Measurements from ENCODE around the gene HNRNPD.
"Not testable (repeated sequence)": the region's sequence is repeated elsewhere in the genome, so short reads cannot be mapped to it uniquely, and the experiment has no call there.

The HNRNPD gene

DNA sequence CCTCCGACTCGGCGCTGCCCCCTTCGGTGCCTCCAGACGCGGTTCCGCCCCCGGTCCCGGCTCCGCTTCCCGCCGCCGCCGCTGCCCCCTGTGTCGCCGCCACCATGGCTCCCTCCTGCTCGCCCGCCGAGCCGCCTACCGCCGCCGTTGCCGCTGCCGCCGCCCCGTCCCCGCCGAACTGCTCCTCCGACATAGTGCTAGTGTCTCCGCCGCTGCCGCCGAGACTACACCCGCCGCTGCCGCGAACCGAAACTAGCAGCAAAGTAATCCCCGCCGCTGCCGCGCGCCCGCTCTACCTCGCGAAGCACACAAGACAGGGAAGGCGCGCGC, 340 bp downstream of the HNRNPD start:
- in situ Hi-C loops (cut with HindIII; ENCODE audit: low sequenced_read_pairs), result no loop called here

DNA sequence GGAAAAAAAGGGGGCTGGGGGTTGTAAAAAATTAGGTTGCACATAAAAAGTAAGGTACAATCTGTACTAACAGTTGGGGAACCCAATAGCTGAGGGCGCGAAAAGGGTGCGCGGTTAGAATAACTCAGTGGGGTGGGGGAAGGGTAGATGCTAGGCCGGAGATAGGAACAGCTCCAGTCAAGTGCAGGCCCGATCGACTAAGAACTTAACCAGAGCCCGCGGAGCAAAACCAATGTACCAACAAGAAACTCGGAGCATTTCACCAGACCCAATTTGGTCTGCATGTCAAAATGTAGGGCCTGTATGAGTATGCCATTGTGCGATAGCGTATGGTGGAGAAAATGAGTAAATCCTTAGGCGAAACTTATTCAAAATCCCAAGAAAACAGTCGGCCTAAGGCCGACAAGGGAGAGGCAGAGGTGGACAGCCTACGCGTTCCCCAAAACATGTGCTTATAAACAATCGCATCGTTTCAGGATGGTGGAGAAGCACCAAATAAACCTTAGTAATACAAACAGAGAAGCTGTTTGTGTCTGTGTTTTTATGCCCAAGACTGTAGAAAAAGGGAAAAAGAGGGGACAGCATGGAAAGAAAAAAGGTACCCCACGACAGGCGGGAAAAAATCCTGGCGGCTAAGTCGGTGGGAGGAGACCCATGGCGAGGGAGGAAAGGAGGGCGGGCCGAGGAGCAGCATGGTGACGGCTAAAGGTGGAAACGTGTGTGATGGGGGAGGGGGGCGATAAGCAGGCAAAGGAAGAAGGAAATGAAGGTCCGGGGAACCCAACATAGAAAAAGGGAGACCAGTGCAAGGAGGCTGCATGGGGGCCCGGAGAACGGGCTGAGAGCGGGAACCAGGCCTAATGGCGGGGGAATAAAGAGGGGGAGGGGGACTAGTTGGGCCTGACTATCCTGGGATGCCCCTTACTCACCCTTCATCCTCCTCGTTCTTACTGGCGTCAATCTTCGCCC, 990 bp downstream of the HNRNPD start:
- in situ Hi-C loops (cut with HindIII; ENCODE audit: low sequenced_read_pairs), result no loop called here

DNA sequence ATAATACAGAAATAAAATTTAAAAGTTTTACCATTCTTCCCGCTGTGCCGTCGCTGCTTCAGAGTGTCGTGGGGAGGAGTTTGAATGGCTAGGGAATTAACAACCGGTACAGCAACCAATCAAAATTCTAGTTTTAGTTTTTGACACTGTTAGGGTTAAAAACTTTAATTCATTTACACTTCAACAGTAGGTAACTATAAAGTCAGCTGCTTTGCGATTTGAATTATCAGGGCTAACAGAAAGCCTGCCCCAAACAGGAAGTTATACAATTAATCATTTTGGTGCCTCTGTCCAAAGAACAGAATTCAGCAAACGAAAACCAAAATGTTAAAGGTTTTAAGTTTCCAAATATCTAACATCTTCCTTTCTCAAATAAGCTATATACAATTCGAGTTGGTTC, 2.3 kb downstream of the HNRNPD start:
- in situ Hi-C loops (cut with HindIII; ENCODE audit: low sequenced_read_pairs), result no loop called here

DNA sequence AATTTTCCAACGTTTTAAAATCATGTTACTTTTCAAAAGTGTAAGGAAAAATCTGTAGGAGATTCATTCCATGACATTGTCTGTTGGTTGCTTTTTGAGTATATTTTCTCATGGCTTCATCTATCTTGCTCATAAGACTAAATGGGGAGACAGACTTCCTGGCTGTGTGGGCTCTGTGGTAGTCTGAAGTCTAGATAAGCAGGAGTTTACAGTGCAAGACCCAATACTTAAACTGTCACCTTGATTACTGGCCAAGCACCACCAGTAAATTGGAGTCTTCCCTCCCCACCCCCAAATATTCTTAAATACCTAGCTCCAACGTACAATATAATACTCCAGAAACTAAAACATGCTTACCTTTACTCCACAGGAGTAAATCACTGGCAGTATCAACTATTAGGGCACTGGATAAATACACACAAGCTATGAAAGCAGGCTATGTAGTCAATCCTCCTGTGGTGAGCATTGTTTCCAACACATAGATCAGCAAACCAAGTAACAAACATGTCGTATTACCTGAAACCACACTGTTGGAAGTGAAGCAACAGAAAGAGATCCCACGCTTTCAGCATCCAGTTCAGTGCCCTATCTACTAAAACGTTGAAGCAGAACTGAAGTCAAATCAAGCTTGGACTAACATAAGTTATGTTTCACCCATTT, 6.2 kb downstream of the HNRNPD start:
- in situ Hi-C loops (cut with HindIII; ENCODE audit: low sequenced_read_pairs), result no loop called here

DNA sequence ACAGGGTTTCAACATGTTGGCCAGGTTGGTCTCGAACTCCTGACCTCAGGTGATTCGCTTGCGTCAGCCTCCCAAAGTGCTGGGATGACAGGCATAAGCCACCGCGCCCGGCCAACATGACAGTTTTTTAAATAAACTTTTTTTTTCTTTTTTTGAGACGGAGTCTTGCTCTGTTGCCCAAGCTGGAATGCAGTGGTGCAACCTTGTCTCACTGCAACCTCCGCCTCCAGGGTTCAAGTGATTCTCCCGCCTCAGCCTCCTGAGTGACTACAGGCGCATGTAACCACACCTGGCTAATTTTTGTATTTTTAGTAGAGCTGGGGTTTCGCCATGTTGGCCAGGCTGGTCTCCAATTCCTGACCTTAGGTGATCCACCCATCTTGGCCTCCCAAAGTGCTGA, 7.4 kb downstream of the HNRNPD start:
- in situ Hi-C loops (cut with HindIII; ENCODE audit: low sequenced_read_pairs), result not testable (repeated sequence)

DNA sequence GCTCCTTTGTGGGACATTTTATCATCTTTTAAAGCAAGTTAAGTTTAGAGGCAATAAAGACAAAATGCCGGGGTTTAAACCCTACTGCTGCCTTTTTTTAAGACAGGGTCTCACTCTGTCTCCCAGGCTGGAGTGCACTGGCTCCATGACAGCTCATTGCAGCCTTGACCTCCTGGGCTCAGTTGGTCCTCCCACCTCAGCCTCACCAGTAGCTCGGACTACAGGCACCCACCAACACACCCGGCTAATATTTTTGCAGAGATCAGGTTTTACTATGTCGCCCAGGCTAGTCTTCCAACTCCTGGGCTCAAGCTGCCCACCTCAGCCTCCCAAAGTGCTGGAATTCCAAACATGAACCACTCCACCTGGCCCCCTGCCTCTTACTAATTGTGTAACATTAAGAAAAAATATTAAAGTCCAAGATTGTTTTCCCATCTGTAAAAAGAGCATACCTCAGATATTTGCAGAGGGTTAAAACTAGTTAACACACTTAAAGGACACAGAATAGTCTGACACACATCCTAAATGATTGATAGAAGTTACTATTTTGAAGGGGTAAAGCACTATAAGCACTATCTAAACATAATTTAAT, 9.8 kb downstream of the HNRNPD start:
- in situ Hi-C loops (cut with HindIII; ENCODE audit: low sequenced_read_pairs), result no loop called here

DNA sequence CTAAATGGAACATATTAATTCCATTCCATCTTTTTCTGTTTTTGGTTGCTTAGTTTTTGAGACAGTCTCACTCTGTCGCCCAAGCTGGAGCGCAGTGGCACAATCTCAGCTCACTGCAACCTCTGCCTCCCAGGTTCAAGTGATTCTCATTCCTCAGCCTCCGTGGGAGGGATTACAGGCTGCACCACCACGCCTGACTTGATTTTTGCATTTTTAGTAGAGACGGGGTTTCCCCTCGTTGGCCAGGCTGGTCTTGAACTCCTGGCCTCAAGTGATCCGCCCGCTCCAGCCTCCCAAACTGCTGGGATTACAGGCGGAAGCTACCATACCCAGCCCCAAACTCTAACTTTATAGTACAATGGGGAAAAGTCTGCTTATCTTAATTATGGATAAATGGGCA, 11.2 kb downstream of the HNRNPD start:
- in situ Hi-C loops (cut with HindIII; ENCODE audit: low sequenced_read_pairs), result no loop called here

DNA sequence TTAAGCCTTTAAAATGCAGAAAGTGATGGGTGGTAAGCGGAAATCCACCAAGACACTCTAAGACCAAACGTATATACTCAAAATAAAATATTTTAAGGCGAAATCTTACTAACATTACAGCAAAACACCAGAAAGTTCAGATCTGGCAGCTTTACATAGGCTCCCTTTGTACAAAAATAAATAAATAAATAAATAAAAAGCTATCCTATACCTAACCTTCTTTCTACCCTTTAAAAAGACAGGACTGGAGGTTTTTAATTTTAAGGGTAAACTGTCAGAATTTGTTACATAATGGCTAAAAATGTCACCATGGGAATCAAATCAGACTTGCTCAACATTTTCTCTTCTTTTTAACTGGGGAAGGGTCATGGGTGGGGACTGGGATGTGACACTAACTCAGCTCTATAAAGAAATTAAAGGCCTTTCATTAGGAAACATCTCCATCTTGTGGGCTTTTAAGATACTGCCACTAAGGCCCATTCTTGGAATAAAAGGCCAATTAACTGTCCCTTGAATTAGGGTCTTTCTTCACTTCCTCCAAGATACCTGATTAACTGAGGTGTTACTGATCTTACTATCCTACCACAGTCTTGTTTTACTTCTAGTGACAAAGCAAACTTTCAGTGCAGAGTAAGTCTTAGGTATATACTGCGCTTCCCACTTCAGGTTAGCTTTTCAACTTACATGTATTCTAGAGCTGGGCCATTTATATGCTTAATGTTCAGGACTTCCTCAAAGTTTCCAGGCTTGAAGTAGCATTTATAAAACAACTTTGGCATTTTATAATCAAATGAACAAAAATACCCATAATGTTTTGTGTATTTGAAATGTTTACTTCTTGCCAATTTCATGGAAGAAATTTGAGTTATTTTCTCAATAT, 13.3 kb downstream of the HNRNPD start:
- in situ Hi-C loops (cut with HindIII; ENCODE audit: low sequenced_read_pairs), result no loop called here

DNA sequence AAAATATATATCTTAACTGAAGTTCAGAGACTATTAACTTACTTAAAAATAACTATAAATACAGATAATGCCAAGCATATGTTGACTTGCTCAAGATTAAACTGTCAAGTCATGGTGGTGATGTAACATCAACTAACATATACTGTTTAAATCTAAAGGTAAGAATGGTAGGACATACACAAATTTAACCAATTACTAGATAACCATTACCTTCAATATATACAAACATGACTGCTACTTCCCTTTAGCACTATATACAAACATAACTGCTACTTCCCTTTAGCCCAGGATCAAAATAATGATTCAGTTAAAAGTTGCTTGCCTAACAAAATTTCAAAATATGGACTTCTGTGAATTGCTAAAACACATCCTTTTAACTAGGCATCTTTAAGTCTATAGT, 14.9 kb downstream of the HNRNPD start:
- in situ Hi-C loops (cut with HindIII; ENCODE audit: low sequenced_read_pairs), result no loop called here

DNA sequence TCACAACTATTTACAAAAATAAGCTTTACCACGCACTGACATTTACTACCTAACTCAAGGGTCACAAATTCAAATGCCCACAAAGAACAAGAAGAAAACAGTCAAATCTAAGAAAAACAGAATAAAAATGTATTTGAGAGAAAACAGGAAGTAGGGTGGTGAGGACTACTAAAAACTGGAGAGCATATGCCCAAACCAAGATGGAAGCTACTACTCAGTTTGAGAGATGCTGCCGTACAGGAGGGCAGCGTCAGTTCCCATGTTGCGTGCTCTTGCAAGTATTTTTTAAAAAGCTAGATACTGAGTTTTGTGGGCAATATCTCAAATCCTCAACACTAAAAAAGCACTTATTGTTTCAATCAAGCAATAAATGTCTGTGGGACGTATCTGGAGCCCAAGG, 16.2 kb downstream of the HNRNPD start:
- in situ Hi-C loops (cut with HindIII; ENCODE audit: low sequenced_read_pairs), result no loop called here

DNA sequence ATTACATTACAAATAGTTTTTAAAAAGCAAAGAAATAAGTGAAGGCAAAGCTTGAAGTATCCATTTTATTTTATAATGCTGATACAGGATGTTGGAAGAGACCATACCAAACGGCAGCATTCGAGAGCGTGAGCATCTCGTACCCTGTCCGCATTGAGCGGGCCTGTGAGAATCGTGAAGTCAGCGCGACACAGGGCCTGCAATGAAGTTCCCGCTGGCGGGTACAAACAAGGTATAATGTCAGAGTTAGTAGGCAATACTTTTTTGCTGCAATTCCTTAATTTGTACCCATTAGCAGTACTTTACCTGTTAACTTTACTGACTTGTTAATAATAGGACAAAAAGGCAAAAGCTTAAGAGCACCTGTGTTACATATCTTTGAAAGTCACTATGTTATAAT, 19.0 kb downstream of the HNRNPD start:
- in situ Hi-C loops (cut with HindIII; ENCODE audit: low sequenced_read_pairs), result no loop called here

DNA sequence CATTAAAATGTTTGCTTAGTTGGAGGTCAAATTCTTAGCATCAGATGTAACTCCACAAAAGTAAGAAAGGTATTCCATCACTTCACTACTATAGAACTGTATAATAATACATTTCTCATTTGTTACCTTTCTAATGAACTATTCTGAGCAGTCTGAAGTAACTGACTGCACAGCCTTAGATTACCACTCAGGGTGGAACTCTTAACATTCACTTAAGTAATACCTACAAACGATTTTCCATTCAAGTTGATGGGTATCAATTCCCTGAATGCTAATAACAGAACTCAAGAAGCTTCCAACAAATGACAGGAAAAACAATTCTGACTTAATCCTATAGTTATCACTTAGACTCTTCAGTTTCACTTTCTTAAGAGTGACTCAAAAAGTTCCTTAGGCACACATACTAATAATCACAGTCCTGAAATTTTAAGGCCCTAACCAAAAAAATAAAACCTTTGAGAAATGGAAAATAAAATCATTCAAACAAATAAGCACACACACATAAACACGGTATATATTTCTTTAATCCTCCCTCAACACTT, 20.9 kb downstream of the HNRNPD start:
- in situ Hi-C loops (cut with HindIII; ENCODE audit: low sequenced_read_pairs), result no loop called here

DNA sequence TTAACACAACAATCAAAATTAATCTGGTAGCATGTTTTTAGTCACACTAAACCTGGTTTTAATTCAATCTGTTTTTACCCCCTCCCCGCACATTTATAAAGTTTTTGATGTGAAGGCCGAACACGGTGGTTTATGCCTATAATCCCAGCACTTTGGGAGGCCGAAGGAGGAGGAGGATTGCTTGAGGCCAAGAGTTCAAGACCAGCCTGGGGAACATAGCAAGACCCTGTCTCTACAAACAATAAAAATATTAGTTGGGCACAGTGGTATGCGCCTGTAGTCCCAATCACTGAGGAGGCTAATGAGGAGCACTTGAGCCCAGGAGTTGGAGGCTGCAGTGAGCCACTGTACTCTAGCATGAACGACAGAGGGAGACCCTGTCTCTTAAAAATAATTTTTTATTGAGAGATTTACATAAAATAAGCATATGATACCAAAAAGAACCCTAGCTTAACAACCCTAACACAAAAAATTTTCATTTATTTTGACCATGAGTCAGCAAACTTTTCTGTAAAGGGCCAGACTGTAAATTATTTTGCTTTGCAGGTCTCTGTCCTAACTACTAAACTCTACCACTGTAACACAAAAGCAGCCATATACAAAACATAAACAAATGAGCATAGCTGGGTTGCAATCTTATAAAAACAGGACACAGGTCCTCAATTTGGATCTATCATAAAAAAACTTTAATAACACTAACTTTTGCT, 21.5 kb downstream of the HNRNPD start:
- in situ Hi-C loops (cut with HindIII; ENCODE audit: low sequenced_read_pairs), result no loop called here

DNA sequence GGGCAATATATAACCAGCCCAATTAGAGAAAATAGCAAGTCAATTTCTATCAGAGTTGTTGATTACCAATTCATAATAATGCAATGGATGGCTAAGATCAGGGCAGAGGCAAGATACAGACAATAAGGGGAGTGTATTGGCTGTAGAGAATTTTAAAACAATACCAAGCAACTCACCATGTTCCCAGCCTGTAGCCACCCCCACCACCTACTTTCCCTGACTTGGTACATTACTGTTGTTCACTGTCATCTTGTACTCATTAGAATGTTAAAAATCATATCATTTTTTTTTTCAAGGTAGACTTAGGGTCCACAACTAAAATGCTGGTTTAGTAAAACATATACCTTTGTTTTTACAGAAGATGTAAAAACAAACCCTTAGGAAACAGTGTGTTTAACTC, 27.7 kb downstream of the HNRNPD start:
- in situ Hi-C loops (cut with HindIII; ENCODE audit: low sequenced_read_pairs), result no loop called here

DNA sequence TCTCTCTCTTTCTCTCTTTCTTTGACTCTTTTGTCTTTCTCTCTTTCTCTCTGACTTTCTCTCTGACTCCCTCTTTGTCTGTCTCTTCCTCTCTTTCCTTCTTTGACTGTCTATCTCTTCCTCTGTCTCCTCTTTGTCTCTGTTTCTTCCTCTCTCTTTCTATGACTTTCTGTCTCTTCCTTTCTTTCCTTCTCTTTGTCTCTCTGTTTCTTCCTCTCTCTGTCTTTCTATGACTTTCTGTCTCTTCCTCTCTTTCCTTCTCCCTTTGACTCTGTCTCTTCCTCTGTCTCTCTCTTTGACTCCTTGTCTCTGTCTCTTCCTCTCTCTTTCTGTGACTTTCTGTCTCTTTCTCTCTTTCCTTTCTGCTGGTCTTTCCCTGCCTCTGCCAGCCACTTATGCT, 38.7 kb downstream of the HNRNPD start:
- in situ Hi-C loops (cut with HindIII; ENCODE audit: low sequenced_read_pairs), result no loop called here

DNA sequence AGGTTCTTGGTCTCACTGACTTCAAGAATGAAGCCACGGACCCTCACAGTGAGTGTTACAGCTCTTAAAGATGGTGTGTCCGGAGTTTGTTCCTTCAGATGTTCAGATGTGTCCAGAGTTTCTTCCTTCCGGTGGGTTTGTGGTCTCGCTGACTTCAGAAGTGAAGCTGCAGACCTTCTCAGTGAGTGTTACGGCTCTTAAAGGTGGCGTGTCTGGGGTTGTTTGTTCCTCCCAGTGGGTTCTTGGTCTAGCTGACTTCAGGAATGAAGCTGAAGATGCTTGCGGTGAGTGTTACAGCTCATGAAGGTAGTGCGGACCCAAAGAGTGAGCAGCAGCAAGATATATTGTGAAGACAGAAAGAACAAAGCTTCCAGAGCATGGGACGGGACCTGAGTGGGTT, 40.1 kb downstream of the HNRNPD start:
- in situ Hi-C loops (cut with HindIII; ENCODE audit: low sequenced_read_pairs), result not testable (repeated sequence)

DNA sequence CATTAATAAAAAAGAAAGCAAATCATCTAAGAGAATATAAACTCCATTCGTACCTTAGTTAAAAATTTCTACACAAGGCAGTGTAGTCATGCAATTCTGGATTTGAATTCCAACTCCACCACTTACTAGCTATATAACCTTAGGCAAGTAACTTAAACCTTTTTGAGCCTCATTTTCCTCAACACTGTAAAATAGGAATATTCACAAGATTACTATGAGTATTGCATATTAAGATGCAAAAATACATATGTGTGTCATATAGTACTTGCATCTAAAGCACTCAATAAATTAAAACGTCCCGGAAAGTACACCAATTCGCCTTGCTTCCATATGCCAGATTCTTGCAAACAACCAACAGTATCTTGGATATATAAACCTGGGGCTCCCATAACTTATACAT, 42.0 kb downstream of the HNRNPD start:
- in situ Hi-C loops (cut with HindIII; ENCODE audit: low sequenced_read_pairs), result no loop called here

DNA sequence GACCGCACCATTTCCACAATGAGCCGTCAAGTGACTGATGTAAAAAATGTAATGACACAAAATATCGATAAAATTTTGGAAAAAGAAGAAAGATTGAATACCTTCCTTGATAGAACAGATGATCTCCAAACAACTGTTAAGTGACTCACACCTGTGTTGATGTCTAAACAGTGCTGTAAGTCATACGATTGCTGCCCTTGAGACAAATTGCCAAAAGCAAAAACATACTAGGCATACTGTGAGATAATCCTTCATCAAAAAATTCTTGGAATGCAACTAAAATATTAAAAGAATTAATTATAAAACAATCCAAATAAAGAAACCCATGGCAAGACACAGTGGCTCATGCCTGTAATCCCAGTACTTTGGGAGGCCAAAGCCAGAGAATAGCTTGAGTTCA, 53.4 kb downstream of the HNRNPD start:
- in situ Hi-C loops (cut with HindIII; ENCODE audit: low sequenced_read_pairs), result no loop called here

DNA sequence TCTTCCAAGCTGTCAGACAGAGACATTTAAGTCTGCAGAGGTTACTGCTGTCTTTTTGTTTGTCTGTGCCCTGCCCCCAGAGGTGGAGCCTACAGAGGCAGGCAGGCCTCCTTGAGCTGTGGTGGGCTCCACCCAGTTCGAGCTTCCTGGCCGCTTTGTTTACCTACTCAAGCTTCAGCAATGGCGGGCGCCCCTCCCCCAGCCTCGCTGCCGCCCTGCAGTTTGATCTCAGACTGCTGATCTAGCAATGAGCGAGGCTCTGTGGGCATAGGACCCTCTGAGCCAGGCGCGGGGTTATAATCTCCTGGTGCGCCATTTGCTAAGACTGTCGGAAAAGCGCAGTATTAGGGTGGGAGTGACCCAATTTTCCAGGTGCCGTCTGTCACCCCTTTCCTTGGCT, 70.7 kb downstream of the HNRNPD start:
- in situ Hi-C loops (cut with HindIII; ENCODE audit: low sequenced_read_pairs), result not testable (repeated sequence)
